Adrenal gland (tissue), 5 donors: ENCODE data around the gene LAMA1.

ENCODE experiments used
- POLR2A ChIP-seq, 2 donors: fragments of 450-650 bp; IDR thresholded peaks; one replicate each; pipeline ENCODE4 v1.6.1; 2017; ENCODE audit warnings: antibody characterized with exemption in 2 of 2, mild to moderate bottlenecking in 2 of 2, moderate library complexity in 1 of 2
- TF ChIP-seq, protein P1 (sequence below), 6 experiments: fragments of 450-650 bp in 4 of 6; fragments of 200-600 bp in 2 of 6; sonication (generic) in 1 of 6; IDR thresholded peaks; 1 replicate in 5 of 6; 2 replicates in 1 of 6; pipeline versions ENCODE4 v1.5.1 to v1.8.0; 2016 to 2021; ENCODE audit warnings: antibody characterized with exemption in 6 of 6, mild to moderate bottlenecking in 2 of 6, moderate library complexity in 1 of 6
- donor health status: DM: no; HTN: no; CAD: no.

- TF ChIP-seq POLR2A (IDR thresholded peaks at IDR 0.05), result no peak
- TF ChIP-seq, protein P1, sequence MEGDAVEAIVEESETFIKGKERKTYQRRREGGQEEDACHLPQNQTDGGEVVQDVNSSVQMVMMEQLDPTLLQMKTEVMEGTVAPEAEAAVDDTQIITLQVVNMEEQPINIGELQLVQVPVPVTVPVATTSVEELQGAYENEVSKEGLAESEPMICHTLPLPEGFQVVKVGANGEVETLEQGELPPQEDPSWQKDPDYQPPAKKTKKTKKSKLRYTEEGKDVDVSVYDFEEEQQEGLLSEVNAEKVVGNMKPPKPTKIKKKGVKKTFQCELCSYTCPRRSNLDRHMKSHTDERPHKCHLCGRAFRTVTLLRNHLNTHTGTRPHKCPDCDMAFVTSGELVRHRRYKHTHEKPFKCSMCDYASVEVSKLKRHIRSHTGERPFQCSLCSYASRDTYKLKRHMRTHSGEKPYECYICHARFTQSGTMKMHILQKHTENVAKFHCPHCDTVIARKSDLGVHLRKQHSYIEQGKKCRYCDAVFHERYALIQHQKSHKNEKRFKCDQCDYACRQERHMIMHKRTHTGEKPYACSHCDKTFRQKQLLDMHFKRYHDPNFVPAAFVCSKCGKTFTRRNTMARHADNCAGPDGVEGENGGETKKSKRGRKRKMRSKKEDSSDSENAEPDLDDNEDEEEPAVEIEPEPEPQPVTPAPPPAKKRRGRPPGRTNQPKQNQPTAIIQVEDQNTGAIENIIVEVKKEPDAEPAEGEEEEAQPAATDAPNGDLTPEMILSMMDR (IDR thresholded peaks at IDR 0.05), result no peak
Observed at GRCh38 chr18:7105943-7106342, 11.7 kb downstream of the LAMA1 start.
